ENCODE measurements around the gene TDP1. TPM values are rescaled to one million over a fixed set of nuclear protein-coding genes. Genes with fewer than 3 reads are reported as not detected.
"Not testable (repeated sequence)": the region's sequence is repeated elsewhere in the genome, so short reads cannot be mapped to it uniquely, and the experiment has no call there.

TDP1 gene
- total and polyA plus RNA-seq, 4 donors: 2.1 to 23.6 (median 8.5) TPM

- Histone ChIP-seq H3K27ac (ENCODE audit: low read depth in 1 of 2, low read length in 1 of 2) (no peak overlapping the region), H3K9ac (ENCODE audit: insufficient read depth in 1 of 2, low read length in 2 of 2) (no peak overlapping the region), H3K4me3 (no peak overlapping the region), H3K4me1 (ENCODE audit: control insufficient read depth in 5 of 5, insufficient read depth in 5 of 5, low read length in 5 of 5) (peaks cover 0 to 6% (median 5%) of the 10 kb centered on the region in 5 donors), H3K27me3 (ENCODE audit: control insufficient read depth in 3 of 3, insufficient read depth in 3 of 3, low read length in 2 of 3) (peaks cover 0 to 12% (median 11%) of the 10 kb centered on the region in 3 donors), H3K36me3 (ENCODE audit: control insufficient read depth in 4 of 4, insufficient read depth in 4 of 4, low read length in 4 of 4) (no peaks in the 10 kb centered on the region), H3K9me3 (ENCODE audit: control insufficient read depth in 4 of 4, insufficient read depth in 3 of 4, low read length in 3 of 4) (peaks cover 0 to 2% (median 0%) of the 10 kb centered on the region in 4 donors)
- DNase-seq: no peak
- no peak for ATAC-seq (ENCODE audit: insufficient read depth, low FRiP score)
- WGBS, 2 donors: 80 to 87% methylated on average over 2 of the region's 2 CpGs
- TF ChIP-seq, protein P1, sequence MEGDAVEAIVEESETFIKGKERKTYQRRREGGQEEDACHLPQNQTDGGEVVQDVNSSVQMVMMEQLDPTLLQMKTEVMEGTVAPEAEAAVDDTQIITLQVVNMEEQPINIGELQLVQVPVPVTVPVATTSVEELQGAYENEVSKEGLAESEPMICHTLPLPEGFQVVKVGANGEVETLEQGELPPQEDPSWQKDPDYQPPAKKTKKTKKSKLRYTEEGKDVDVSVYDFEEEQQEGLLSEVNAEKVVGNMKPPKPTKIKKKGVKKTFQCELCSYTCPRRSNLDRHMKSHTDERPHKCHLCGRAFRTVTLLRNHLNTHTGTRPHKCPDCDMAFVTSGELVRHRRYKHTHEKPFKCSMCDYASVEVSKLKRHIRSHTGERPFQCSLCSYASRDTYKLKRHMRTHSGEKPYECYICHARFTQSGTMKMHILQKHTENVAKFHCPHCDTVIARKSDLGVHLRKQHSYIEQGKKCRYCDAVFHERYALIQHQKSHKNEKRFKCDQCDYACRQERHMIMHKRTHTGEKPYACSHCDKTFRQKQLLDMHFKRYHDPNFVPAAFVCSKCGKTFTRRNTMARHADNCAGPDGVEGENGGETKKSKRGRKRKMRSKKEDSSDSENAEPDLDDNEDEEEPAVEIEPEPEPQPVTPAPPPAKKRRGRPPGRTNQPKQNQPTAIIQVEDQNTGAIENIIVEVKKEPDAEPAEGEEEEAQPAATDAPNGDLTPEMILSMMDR (IDR thresholded peaks at IDR 0.05; ENCODE audit: control extremely low read depth, extremely low read depth): no peak
Observed at GRCh38 chr14:90088176-90088575, 132.4 kb downstream of the TDP1 start.

DNA sequence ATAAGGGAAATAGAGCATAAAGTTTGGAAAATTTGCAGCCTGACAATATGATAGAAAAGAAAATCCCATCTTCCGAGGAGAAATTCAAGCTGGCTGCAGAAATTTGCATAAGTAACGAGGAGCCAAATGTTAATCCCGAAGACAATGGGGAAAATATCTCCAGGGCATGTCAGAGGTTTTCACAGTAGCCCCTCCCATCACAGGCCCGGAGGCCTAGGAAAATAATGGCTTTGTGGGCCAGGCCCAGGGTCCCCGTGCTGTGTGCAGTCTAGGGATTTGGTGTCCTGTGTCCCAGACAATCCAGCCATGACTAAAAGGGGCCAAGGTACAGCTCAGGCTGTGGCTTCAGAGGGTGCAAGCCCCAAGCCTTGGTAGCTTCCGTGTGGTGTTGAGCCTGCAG, 133.8 kb downstream of the TDP1 start:
- 52 to 53% methylated on average over 6 of the region's 6 CpGs for WGBS, 2 donors
- H3K9me3 ChIP-seq (ENCODE audit: control insufficient read depth in 4 of 4, insufficient read depth in 3 of 4, low read length in 3 of 4); DNase-seq; H3K4me1 ChIP-seq (ENCODE audit: control insufficient read depth in 5 of 5, insufficient read depth in 5 of 5, low read length in 5 of 5); H3K4me3 ChIP-seq; ATAC-seq (ENCODE audit: insufficient read depth, low FRiP score); H3K27ac ChIP-seq (ENCODE audit: low read depth in 1 of 2, low read length in 1 of 2); H3K9ac ChIP-seq (ENCODE audit: insufficient read depth in 1 of 2, low read length in 2 of 2); H3K36me3 ChIP-seq (ENCODE audit: control insufficient read depth in 4 of 4, insufficient read depth in 4 of 4, low read length in 4 of 4); H3K27me3 ChIP-seq (ENCODE audit: control insufficient read depth in 3 of 3, insufficient read depth in 3 of 3, low read length in 2 of 3): not testable (repeated sequence)

DNA sequence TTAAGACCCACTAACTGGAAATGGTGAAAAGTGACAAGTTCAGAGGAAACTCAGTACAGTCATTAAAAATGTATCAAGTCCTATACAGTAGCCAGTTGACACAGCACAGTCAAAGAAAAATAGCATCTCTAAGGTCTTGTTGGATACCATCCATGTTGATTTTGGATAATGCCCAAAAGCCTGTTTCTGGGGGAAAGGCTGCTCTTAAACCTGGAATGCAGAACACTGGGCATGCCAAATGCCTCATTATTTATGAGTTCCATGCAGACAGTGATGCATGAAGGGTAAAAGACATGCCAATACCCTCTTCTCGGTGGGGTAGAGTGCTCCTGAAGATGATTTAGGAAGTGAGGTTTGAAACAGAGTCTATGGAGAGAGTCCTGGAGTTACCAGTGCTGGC, 135.7 kb downstream of the TDP1 start:
- 30 to 50% methylated on average over 1 of the region's 1 CpG for WGBS, 2 donors
- Histone ChIP-seq H3K27ac (ENCODE audit: low read depth in 1 of 2, low read length in 1 of 2) (no peak overlapping the region), H3K36me3 (ENCODE audit: control insufficient read depth in 4 of 4, insufficient read depth in 4 of 4, low read length in 4 of 4) (no peaks in the 10 kb centered on the region), H3K9me3 (ENCODE audit: control insufficient read depth in 4 of 4, insufficient read depth in 3 of 4, low read length in 3 of 4) (peaks cover 0 to 2% (median 0%) of the 10 kb centered on the region in 4 donors), H3K27me3 (ENCODE audit: control insufficient read depth in 3 of 3, insufficient read depth in 3 of 3, low read length in 2 of 3) (peaks cover 0 to 9% (median 9%) of the 10 kb centered on the region in 3 donors), H3K4me3 (no peak overlapping the region), H3K4me1 (ENCODE audit: control insufficient read depth in 5 of 5, insufficient read depth in 5 of 5, low read length in 5 of 5) (peaks cover 0 to 6% (median 5%) of the 10 kb centered on the region in 5 donors), H3K9ac (ENCODE audit: insufficient read depth in 1 of 2, low read length in 2 of 2) (no peak overlapping the region)
- TF ChIP-seq, protein P1 (IDR thresholded peaks at IDR 0.05; ENCODE audit: control extremely low read depth, extremely low read depth): no peak
- peak; percentile 16 to 59 (median 53) for DNase-seq
- ATAC-seq (ENCODE audit: insufficient read depth, low FRiP score): no peak

GRCh38 chr14:90093942-90094595, 138.3 kb downstream of the TDP1 start:
- ATAC-seq (ENCODE audit: insufficient read depth, low FRiP score): peak; percentile 27
- TF ChIP-seq, protein P1 (IDR thresholded peaks at IDR 0.05; ENCODE audit: control extremely low read depth, extremely low read depth): no peak

More at GRCh38 chr14:90093942-90094595, 138.3 kb downstream of the TDP1 start:
- Histone ChIP-seq H3K4me3 (no peak overlapping the region), H3K4me1 (ENCODE audit: control insufficient read depth in 5 of 5, insufficient read depth in 5 of 5, low read length in 5 of 5) (peaks cover 0 to 6% (median 5%) of the 10 kb centered on the region in 5 donors), H3K27me3 (ENCODE audit: control insufficient read depth in 3 of 3, insufficient read depth in 3 of 3, low read length in 2 of 3) (peaks cover 0 to 4% (median 2%) of the 10 kb centered on the region in 3 donors), H3K27ac (ENCODE audit: low read depth in 1 of 2, low read length in 1 of 2) (no peak overlapping the region), H3K36me3 (ENCODE audit: control insufficient read depth in 4 of 4, insufficient read depth in 4 of 4, low read length in 4 of 4) (no peaks in the 10 kb centered on the region), H3K9me3 (ENCODE audit: control insufficient read depth in 4 of 4, insufficient read depth in 3 of 4, low read length in 3 of 4) (peaks cover 0 to 2% (median 0%) of the 10 kb centered on the region in 4 donors), H3K9ac (ENCODE audit: insufficient read depth in 1 of 2, low read length in 2 of 2) (no peak overlapping the region)
- WGBS, 2 donors: 50 to 66% methylated on average over 2 of the region's 2 CpGs
- no peak for DNase-seq

Other genes with a start within 250 kb of the TDP1 start
- 10 to 100 TPM in 1 of 2 donors, 1 to 10 TPM in 1; 8.1 to 13.0 TPM for gene EFCAB11, start 1.2 kb upstream of the TDP1 start, total RNA-seq
- 1 to 10 TPM; 2.9 to 4.2 TPM for gene EFCAB11, start 1.2 kb upstream of the TDP1 start, polyA plus RNA-seq
- gene KCNK13, start 106.1 kb downstream of the TDP1 start, total RNA-seq: 1 to 10 TPM in 1 of 2 donors, under 1 TPM in 1; 0.34 to 1.4 TPM
- under 1 TPM; 0.39 to 0.76 TPM for gene KCNK13, start 106.1 kb downstream of the TDP1 start, polyA plus RNA-seq

Measured in lung (tissue), 12 donors.